ENCODE results near the gene PTCH2. TPM values are rescaled to one million over a fixed set of nuclear protein-coding genes. Genes with fewer than 3 reads are reported as not detected.
A peak's percentile ranks its signal among the peaks of the same experiment; 100 is the strongest.
"Not testable (repeated sequence)": the region's sequence is repeated elsewhere in the genome, so short reads cannot be mapped to it uniquely, and the experiment has no call there.

Gene PTCH2
- total and polyA plus RNA-seq, 5 donors from 2014 or later = 0.05 to 0.94 (median 0.13) TPM; not detected in 2

- ATAC-seq (ENCODE audit: low read depth in 2 of 2); DNase-seq; H3K4me3 ChIP-seq (ENCODE audit: low read depth, low read length); H3K9me3 Mint-ChIP-seq; H3K27me3 Mint-ChIP-seq; H3K36me3 Mint-ChIP-seq; H3K9me3 ChIP-seq (ENCODE audit: control insufficient read depth in 2 of 2, low read length in 2 of 2); H3K36me3 ChIP-seq (ENCODE audit: control insufficient read depth, insufficient read depth, low read length); H3K27me3 ChIP-seq (ENCODE audit: control insufficient read depth, insufficient read depth, low read length); H3K27ac ChIP-seq (ENCODE audit: insufficient read depth, low read length, poor library complexity, severe bottlenecking); H3K27ac Mint-ChIP-seq: not testable (repeated sequence)
- peaks cover 51% of the 10 kb centered on the region for H3K4me1 ChIP-seq (ENCODE audit: control insufficient read depth, insufficient read depth, low read length, poor library complexity, severe bottlenecking)
- Mint-ChIP-seq H3K4me1 (peaks cover 17 to 72% (median 48%) of the 10 kb centered on the region in 4 donors), H3K4me3 (peak overlapping the region in 1 of 4 donors; percentile 47)
Measured at GRCh38 chr1:44815926-44816325, 27.1 kb downstream of the PTCH2 start.

- no peaks in the 10 kb centered on the region for H3K9me3 ChIP-seq (ENCODE audit: control insufficient read depth in 2 of 2, low read length in 2 of 2)
- H3K27me3 Mint-ChIP-seq = peaks cover 7% of the 10 kb centered on the region
- H3K4me1 Mint-ChIP-seq = peaks cover 14 to 74% (median 50%) of the 10 kb centered on the region in 4 donors
- no peak overlapping the region for H3K4me3 ChIP-seq (ENCODE audit: low read depth, low read length)
- H3K9me3 Mint-ChIP-seq = peaks cover 0 to 5% (median 0%) of the 10 kb centered on the region in 7 donors
- ATAC-seq (ENCODE audit: low read depth in 2 of 2) (no peak), DNase-seq (no peak)
- H3K36me3 ChIP-seq (ENCODE audit: control insufficient read depth, insufficient read depth, low read length) = no peaks in the 10 kb centered on the region
- no peaks in the 10 kb centered on the region for H3K27me3 ChIP-seq (ENCODE audit: control insufficient read depth, insufficient read depth, low read length)
- peak overlapping the region; percentile 74 for H3K27ac ChIP-seq (ENCODE audit: insufficient read depth, low read length, poor library complexity, severe bottlenecking)
- H3K36me3 Mint-ChIP-seq = peaks cover 4% of the 10 kb centered on the region
- peaks cover 63% of the 10 kb centered on the region for H3K4me1 ChIP-seq (ENCODE audit: control insufficient read depth, insufficient read depth, low read length, poor library complexity, severe bottlenecking)
- peak overlapping the region in 2 of 3 donors; percentile 99 to 100 for H3K27ac Mint-ChIP-seq
- peak overlapping the region in 3 of 4 donors; percentile 88 to 95 (median 90) for H3K4me3 Mint-ChIP-seq
Measured at GRCh38 chr1:44812822-44813543, 30.1 kb downstream of the PTCH2 start.

GRCh38 chr1:44811234-44811633 is 31.8 kb downstream of the PTCH2 start:
- H3K27ac ChIP-seq (ENCODE audit: insufficient read depth, low read length, poor library complexity, severe bottlenecking) = peak overlapping the region; percentile 97
- no peak for ATAC-seq (ENCODE audit: low read depth in 2 of 2)
- H3K4me3 Mint-ChIP-seq = peak overlapping the region; percentile 75 to 95 (median 78)
- peaks cover 9% of the 10 kb centered on the region for H3K36me3 ChIP-seq (ENCODE audit: control insufficient read depth, insufficient read depth, low read length)
- peaks cover 80% of the 10 kb centered on the region for H3K4me1 ChIP-seq (ENCODE audit: control insufficient read depth, insufficient read depth, low read length, poor library complexity, severe bottlenecking)
- H3K9me3 Mint-ChIP-seq = peaks cover 0 to 3% (median 0%) of the 10 kb centered on the region in 7 donors
- H3K4me3 ChIP-seq (ENCODE audit: low read depth, low read length) = no peak overlapping the region
- H3K27me3 Mint-ChIP-seq = peaks cover 7% of the 10 kb centered on the region
- H3K27me3 ChIP-seq (ENCODE audit: control insufficient read depth, insufficient read depth, low read length) = no peaks in the 10 kb centered on the region
- no peak for DNase-seq
- H3K27ac Mint-ChIP-seq = peak overlapping the region; percentile 99 to 100 (median 99)
- H3K36me3 Mint-ChIP-seq = peaks cover 14% of the 10 kb centered on the region
- H3K4me1 Mint-ChIP-seq = peaks cover 6 to 84% (median 49%) of the 10 kb centered on the region in 4 donors
- no peaks in the 10 kb centered on the region for H3K9me3 ChIP-seq (ENCODE audit: control insufficient read depth in 2 of 2, low read length in 2 of 2)

- not testable (repeated sequence) for H3K9me3 ChIP-seq (ENCODE audit: control insufficient read depth in 2 of 2, low read length in 2 of 2); H3K27me3 ChIP-seq (ENCODE audit: control insufficient read depth, insufficient read depth, low read length); ATAC-seq (ENCODE audit: low read depth in 2 of 2); H3K9me3 Mint-ChIP-seq; H3K27me3 Mint-ChIP-seq
- H3K4me3 Mint-ChIP-seq = peak overlapping the region; percentile 66 to 95 (median 74)
- Histone ChIP-seq H3K4me3 (ENCODE audit: low read depth, low read length) (peak overlapping the region; percentile 48), H3K36me3 (ENCODE audit: control insufficient read depth, insufficient read depth, low read length) (peaks cover 14% of the 10 kb centered on the region), H3K27ac (ENCODE audit: insufficient read depth, low read length, poor library complexity, severe bottlenecking) (peak overlapping the region; percentile 97), H3K4me1 (ENCODE audit: control insufficient read depth, insufficient read depth, low read length, poor library complexity, severe bottlenecking) (peaks cover 84% of the 10 kb centered on the region)
- H3K36me3 Mint-ChIP-seq = peaks cover 14% of the 10 kb centered on the region
- peak in 1 of 3 donors; percentile 11 for DNase-seq
- peak overlapping the region; percentile 99 to 100 (median 99) for H3K27ac Mint-ChIP-seq
- H3K4me1 Mint-ChIP-seq = peaks cover 6 to 85% (median 49%) of the 10 kb centered on the region in 4 donors
Measured at GRCh38 chr1:44810762-44811105, 32.3 kb downstream of the PTCH2 start.

GRCh38 chr1:44810101-44810761 is 32.8 kb downstream of the PTCH2 start:
- peak overlapping the region; percentile 80 to 95 (median 87) for H3K4me3 Mint-ChIP-seq
- peak overlapping the region; percentile 48 for H3K4me3 ChIP-seq (ENCODE audit: low read depth, low read length)
- H3K36me3 Mint-ChIP-seq = peaks cover 16% of the 10 kb centered on the region
- H3K27ac Mint-ChIP-seq = peak overlapping the region; percentile 99 to 100 (median 99)
- peaks cover 0 to 2% (median 0%) of the 10 kb centered on the region in 7 donors for H3K9me3 Mint-ChIP-seq
- no peaks in the 10 kb centered on the region for H3K9me3 ChIP-seq (ENCODE audit: control insufficient read depth in 2 of 2, low read length in 2 of 2)
- H3K36me3 ChIP-seq (ENCODE audit: control insufficient read depth, insufficient read depth, low read length) = peaks cover 19% of the 10 kb centered on the region
- H3K4me1 Mint-ChIP-seq = peaks cover 6 to 85% (median 46%) of the 10 kb centered on the region in 4 donors
- peaks cover 7% of the 10 kb centered on the region for H3K27me3 Mint-ChIP-seq
- no peaks in the 10 kb centered on the region for H3K27me3 ChIP-seq (ENCODE audit: control insufficient read depth, insufficient read depth, low read length)
- ATAC-seq (ENCODE audit: low read depth in 2 of 2) (no peak), DNase-seq (peak in 2 of 3 donors; percentile 21 to 43)
- H3K27ac ChIP-seq (ENCODE audit: insufficient read depth, low read length, poor library complexity, severe bottlenecking) = peak overlapping the region; percentile 97
- peaks cover 84% of the 10 kb centered on the region for H3K4me1 ChIP-seq (ENCODE audit: control insufficient read depth, insufficient read depth, low read length, poor library complexity, severe bottlenecking)

GRCh38 chr1:44808938-44809917 is 33.8 kb downstream of the PTCH2 start:
- H3K27me3 Mint-ChIP-seq = peaks cover 7% of the 10 kb centered on the region
- Histone ChIP-seq H3K4me3 (ENCODE audit: low read depth, low read length) (peak overlapping the region; percentile 38), H3K27ac (ENCODE audit: insufficient read depth, low read length, poor library complexity, severe bottlenecking) (peak overlapping the region; percentile 97), H3K4me1 (ENCODE audit: control insufficient read depth, insufficient read depth, low read length, poor library complexity, severe bottlenecking) (peaks cover 85% of the 10 kb centered on the region), H3K36me3 (ENCODE audit: control insufficient read depth, insufficient read depth, low read length) (peaks cover 27% of the 10 kb centered on the region), H3K27me3 (ENCODE audit: control insufficient read depth, insufficient read depth, low read length) (no peaks in the 10 kb centered on the region), H3K9me3 (ENCODE audit: control insufficient read depth in 2 of 2, low read length in 2 of 2) (no peaks in the 10 kb centered on the region)
- H3K36me3 Mint-ChIP-seq = peaks cover 18% of the 10 kb centered on the region
- DNase-seq (peak; percentile 82 to 98 (median 91)), ATAC-seq (ENCODE audit: low read depth in 2 of 2) (peak; percentile 72 to 76)
- peak overlapping the region; percentile 85 to 95 (median 90) for H3K4me3 Mint-ChIP-seq
- peaks cover 6 to 86% (median 40%) of the 10 kb centered on the region in 4 donors for H3K4me1 Mint-ChIP-seq
- peaks cover 0 to 1% (median 0%) of the 10 kb centered on the region in 7 donors for H3K9me3 Mint-ChIP-seq
- peak overlapping the region; percentile 99 to 100 (median 99) for H3K27ac Mint-ChIP-seq

Measured in CD4-positive, CD25-positive, alpha-beta regulatory T cell (primary cell).